ENCODE results near the gene NUP43. TPM values are rescaled to one million over a fixed set of nuclear protein-coding genes. Genes with fewer than 3 reads are reported as not detected.

NUP43 gene
- polyA plus RNA-seq, 2 of the 4 experiments (the other 2 are of a cell fraction), result 20.0 to 40.3 TPM

DNA sequence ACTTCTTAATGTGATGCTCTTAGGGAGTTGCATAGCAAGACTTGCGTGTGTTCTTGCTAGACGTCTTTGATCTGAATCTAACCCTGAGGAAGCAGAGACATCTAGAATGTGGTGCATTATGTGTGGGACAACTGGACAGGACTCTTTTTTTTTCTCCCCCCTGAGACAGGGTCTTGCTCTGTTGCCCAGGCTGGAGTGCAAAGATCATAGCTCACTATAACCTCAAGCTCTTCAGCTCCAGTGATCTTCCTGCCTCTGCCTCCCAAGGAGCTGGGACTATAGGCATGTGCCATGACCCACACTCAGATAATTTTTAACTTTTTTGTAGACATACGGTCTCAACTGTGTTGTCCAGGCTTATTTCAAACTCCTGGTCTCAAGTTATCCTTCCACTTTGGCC is 37.2 kb upstream of the NUP43 start:
- ChIA-PET POLR2A (no interaction called here), CTCF (no interaction called here)

GRCh38 chr6:149782337-149782736 is 36.0 kb upstream of the NUP43 start:
- Histone ChIP-seq H3K9me3 (no peaks in the 10 kb centered on the region), H3K4me2 (no peak overlapping the region), H3K4me3 (no peak overlapping the region), H3K27ac (no peak overlapping the region), H3K4me1 (no peaks in the 10 kb centered on the region)
- ATAC-seq (no peak), FAIRE-seq (no peak), DNase-seq (ENCODE audit: low read depth in 1 of 2, low spot score in 1 of 2) (no peak)
- 91% methylated on average over 2 of the region's 2 CpGs for WGBS (ENCODE audit: missing lambda C conversion rate)
- POLR2A ChIA-PET, result no interaction called here
- TF ChIP-seq ZC3H11A (IDR thresholded peaks at IDR 0.05) (no peak), POLR2AphosphoS2 (conservative IDR thresholded peaks at IDR 0.05; ENCODE audit: low read length) (no peak), FOSL2 (IDR thresholded peaks at IDR 0.05) (no peak), FOSL2 (CRISPR knock-in tag; IDR thresholded peaks at IDR 0.05) (no peak), POLR2A (IDR thresholded peaks at IDR 0.05; ENCODE audit: low read length) (no peak), KDM5A (IDR thresholded peaks at IDR 0.05) (no peak), MAZ (IDR thresholded peaks at IDR 0.05; ENCODE audit: borderline replicate concordance, low read depth, low read length) (no peak), PHF8 (IDR thresholded peaks at IDR 0.05; ENCODE audit: borderline replicate concordance, low read depth) (no peak), EHMT2 (IDR thresholded peaks at IDR 0.05; ENCODE audit: low read depth) (no peak), ELK1 (IDR thresholded peaks at IDR 0.05; ENCODE audit: low read depth, low read length) (no peak), RNF2 (IDR thresholded peaks at IDR 0.05; ENCODE audit: borderline replicate concordance, low read depth) (no peak), HEYL (CRISPR knock-in tag; IDR thresholded peaks at IDR 0.05) (no peak), ZFP36 (IDR thresholded peaks at IDR 0.05; ENCODE audit: borderline replicate concordance, partially characterized antibody) (no peak), NR3C1 (IDR thresholded peaks at IDR 0.05) (no peak), CHD2 (IDR thresholded peaks at IDR 0.05; ENCODE audit: low read length, partially characterized antibody) (no peak), CHD4 (IDR thresholded peaks at IDR 0.05; ENCODE audit: borderline replicate concordance) (no peak), MAFK (IDR thresholded peaks at IDR 0.05; ENCODE audit: partially characterized antibody) (no peak), HOXB5 (CRISPR knock-in tag; IDR thresholded peaks at IDR 0.05) (no peak), BHLHE40 (IDR thresholded peaks at IDR 0.05; ENCODE audit: low read depth, low read length) (no peak), FOSB (CRISPR knock-in tag; IDR thresholded peaks at IDR 0.05) (no peak)
- TF ChIP-seq, protein P1, sequence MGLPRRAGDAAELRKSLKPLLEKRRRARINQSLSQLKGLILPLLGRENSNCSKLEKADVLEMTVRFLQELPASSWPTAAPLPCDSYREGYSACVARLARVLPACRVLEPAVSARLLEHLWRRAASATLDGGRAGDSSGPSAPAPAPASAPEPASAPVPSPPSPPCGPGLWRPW (IDR thresholded peaks at IDR 0.05), result no peak
- CTCF ChIA-PET, result no interaction called here

More for the DNA sequence above, 37.2 kb upstream of the NUP43 start:
- Histone ChIP-seq H3K4me2 (no peak overlapping the region), H3K4me3 (no peak overlapping the region), H3K9me3 (no peaks in the 10 kb centered on the region), H3K27ac (no peak overlapping the region), H3K4me1 (no peaks in the 10 kb centered on the region)
- DNase-seq (ENCODE audit: low read depth in 1 of 2, low spot score in 1 of 2) (no peak), FAIRE-seq (no peak), ATAC-seq (no peak)
- no peak for TF ChIP-seq GATA3 (IDR thresholded peaks at IDR 0.05; ENCODE audit: borderline replicate concordance)
- 92% methylated on average over 3 of the region's 3 CpGs for WGBS (ENCODE audit: missing lambda C conversion rate)

DNA sequence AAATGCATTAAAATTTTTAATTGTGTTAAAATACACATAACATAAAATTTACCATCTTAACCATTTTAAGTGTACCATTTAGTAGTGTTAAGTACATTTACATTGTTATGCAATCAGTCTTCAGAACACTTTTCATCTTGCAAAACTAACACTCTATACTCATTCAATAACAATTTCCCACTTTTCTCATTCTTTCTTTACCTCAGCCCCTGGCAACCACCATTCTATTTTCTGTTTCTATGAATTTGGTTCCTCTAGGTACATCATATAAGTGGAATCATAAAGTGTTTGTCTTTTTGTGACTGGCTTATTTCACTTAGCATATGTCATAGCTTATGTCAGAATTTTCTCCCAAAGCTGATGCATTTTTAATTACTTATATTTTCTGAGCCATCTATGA is 35.4 kb upstream of the NUP43 start:
- no peak overlapping the region for H3K4me2 ChIP-seq
- ATAC-seq (no peak), FAIRE-seq (no peak), DNase-seq (ENCODE audit: low read depth in 1 of 2, low spot score in 1 of 2) (no peak)
- H3K27ac ChIP-seq, result no peak overlapping the region
- no peak overlapping the region for H3K4me3 ChIP-seq
- no peak for TF ChIP-seq BHLHE40 (IDR thresholded peaks at IDR 0.05; ENCODE audit: low read depth, low read length)
- no peak for TF ChIP-seq POLR2AphosphoS2 (conservative IDR thresholded peaks at IDR 0.05; ENCODE audit: low read length)
- TF ChIP-seq, protein P2, sequence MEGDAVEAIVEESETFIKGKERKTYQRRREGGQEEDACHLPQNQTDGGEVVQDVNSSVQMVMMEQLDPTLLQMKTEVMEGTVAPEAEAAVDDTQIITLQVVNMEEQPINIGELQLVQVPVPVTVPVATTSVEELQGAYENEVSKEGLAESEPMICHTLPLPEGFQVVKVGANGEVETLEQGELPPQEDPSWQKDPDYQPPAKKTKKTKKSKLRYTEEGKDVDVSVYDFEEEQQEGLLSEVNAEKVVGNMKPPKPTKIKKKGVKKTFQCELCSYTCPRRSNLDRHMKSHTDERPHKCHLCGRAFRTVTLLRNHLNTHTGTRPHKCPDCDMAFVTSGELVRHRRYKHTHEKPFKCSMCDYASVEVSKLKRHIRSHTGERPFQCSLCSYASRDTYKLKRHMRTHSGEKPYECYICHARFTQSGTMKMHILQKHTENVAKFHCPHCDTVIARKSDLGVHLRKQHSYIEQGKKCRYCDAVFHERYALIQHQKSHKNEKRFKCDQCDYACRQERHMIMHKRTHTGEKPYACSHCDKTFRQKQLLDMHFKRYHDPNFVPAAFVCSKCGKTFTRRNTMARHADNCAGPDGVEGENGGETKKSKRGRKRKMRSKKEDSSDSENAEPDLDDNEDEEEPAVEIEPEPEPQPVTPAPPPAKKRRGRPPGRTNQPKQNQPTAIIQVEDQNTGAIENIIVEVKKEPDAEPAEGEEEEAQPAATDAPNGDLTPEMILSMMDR (IDR thresholded peaks at IDR 0.05), result no peak
- TF ChIP-seq EP300 (IDR thresholded peaks at IDR 0.05), result no peak
- no peak for TF ChIP-seq EHMT2 (IDR thresholded peaks at IDR 0.05; ENCODE audit: low read depth)
- no peaks in the 10 kb centered on the region for H3K9me3 ChIP-seq
- ChIA-PET CTCF (no interaction called here), POLR2A (no interaction called here)
- no peaks in the 10 kb centered on the region for H3K4me1 ChIP-seq
